ENCODE results near the gene APLP1.

DNA sequence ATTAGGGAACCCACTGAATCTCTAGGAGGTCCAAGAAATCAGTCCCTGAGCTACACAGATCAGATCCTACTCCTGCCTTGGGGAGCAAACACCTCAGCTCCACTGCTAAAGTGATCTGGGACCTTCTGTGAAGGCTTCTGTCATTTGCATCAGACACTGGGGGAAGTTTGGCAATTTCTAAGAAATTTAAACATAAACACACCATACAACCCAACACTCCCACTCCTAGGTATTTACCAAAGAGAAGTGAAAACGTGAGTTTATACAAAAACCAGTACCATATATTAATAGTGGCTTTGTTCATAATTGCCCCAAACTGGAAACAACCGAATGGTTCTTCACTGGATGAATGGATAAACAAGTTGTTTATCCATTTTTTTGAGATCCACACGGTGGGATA is 47.1 kb downstream of the APLP1 start:
- TF ChIP-seq POLR2A (IDR thresholded peaks at IDR 0.05) = no peak
- TF ChIP-seq, protein P1, sequence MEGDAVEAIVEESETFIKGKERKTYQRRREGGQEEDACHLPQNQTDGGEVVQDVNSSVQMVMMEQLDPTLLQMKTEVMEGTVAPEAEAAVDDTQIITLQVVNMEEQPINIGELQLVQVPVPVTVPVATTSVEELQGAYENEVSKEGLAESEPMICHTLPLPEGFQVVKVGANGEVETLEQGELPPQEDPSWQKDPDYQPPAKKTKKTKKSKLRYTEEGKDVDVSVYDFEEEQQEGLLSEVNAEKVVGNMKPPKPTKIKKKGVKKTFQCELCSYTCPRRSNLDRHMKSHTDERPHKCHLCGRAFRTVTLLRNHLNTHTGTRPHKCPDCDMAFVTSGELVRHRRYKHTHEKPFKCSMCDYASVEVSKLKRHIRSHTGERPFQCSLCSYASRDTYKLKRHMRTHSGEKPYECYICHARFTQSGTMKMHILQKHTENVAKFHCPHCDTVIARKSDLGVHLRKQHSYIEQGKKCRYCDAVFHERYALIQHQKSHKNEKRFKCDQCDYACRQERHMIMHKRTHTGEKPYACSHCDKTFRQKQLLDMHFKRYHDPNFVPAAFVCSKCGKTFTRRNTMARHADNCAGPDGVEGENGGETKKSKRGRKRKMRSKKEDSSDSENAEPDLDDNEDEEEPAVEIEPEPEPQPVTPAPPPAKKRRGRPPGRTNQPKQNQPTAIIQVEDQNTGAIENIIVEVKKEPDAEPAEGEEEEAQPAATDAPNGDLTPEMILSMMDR (IDR thresholded peaks at IDR 0.05) = no peak

All from right lobe of liver (tissue), 4 donors.